HEK293 (cell line): ENCODE results near the gene PROCR.

Experiments
- CTCF ChIP-seq: fragments of 450-650 bp; formaldehyde crosslinking; IDR thresholded peaks from 2 replicates; pipeline ENCODE4 v1.5.1; 2016; ENCODE audit warnings: missing biosample characterization, missing genetic modification characterization
- REST ChIP-seq: fragments of 450-650 bp; formaldehyde crosslinking; IDR thresholded peaks from 2 replicates; pipeline ENCODE4 v1.5.1; 2016; ENCODE audit warnings: missing biosample characterization, missing genetic modification characterization
- ZFP41 ChIP-seq: fragments of 450-650 bp; formaldehyde crosslinking; IDR thresholded peaks from 2 replicates; pipeline ENCODE4 v1.5.1; 2016; ENCODE audit warnings: missing biosample characterization, missing genetic modification characterization, borderline replicate concordance
- ZNF146 ChIP-seq: fragments of 450-650 bp; formaldehyde crosslinking; IDR thresholded peaks from 2 replicates; pipeline ENCODE4 v1.5.1; 2016; ENCODE audit warnings: missing biosample characterization, missing genetic modification characterization
- ZNF561 ChIP-seq: fragments of 450-650 bp; IDR thresholded peaks from 2 replicates; pipeline ENCODE4 v1.5.1; 2018; ENCODE audit warnings: missing biosample characterization, missing genetic modification characterization, borderline replicate concordance
- ZSCAN30 ChIP-seq: fragments of 450-650 bp; IDR thresholded peaks from 2 replicates; pipeline ENCODE4 v1.5.1; 2018; ENCODE audit warnings: missing biosample characterization, mild to moderate bottlenecking, missing genetic modification characterization, moderate library complexity

- TF ChIP-seq REST (tag by site-specific recombination) (no peak), ZNF146 (tag by site-specific recombination) (peak; percentile 62; the same call in 1 of the 2 replicates), ZFP41 (tag by site-specific recombination) (no peak), CTCF (tag by site-specific recombination) (no peak), ZNF561 (tag by site-specific recombination) (no peak), ZSCAN30 (tag by site-specific recombination) (no peak)
Measured at GRCh38 chr20:35206802-35207201, 34.9 kb downstream of the PROCR start.
